Activated CD4-positive, alpha-beta memory T cell treated with anti-CD3 and anti-CD28 coated beads, Interleukin-2, amount 10 ng/mL, durations not matched to agents 7 days and 5 days (primary cell): Measurements from ENCODE around the gene IGFBP6. TPM values are rescaled to one million over a fixed set of nuclear protein-coding genes. Genes with fewer than 3 reads are reported as not detected.

ENCODE experiments used
- CTCF ChIA-PET: fragments of 350-600 bp; sonication (Branson Sonifier 250); formaldehyde crosslinking; loops from one replicate; lab custom pipeline; 2021; ENCODE audit warnings: antibody characterized with exemption, inconsistent platforms; lab: Charles Lee
- POLR2A ChIA-PET: fragments of 350-600 bp; sonication (Branson Sonifier 250); formaldehyde crosslinking; loops from one replicate; lab custom pipeline; 2021; ENCODE audit warnings: antibody characterized with exemption; lab: Charles Lee
- DNase-seq: peaks from one replicate; pipeline ENCODE4 v3.0.0-alpha.2; 2020
- H3K27ac Mint-ChIP-seq: one replicate; pipeline ENCODE4 v1.8.0; 2021; ENCODE audit warnings: mild to moderate bottlenecking, mixed read lengths
- H3K27me3 Mint-ChIP-seq: one replicate; pipeline ENCODE4 v1.8.0; 2021; ENCODE audit warnings: mixed read lengths
- H3K36me3 Mint-ChIP-seq: one replicate; pipeline ENCODE4 v1.8.0; 2021; ENCODE audit warnings: low read depth, mixed read lengths
- H3K4me1 Mint-ChIP-seq: one replicate; pipeline ENCODE4 v1.8.0; 2021; ENCODE audit warnings: mixed read lengths
- H3K4me3 Mint-ChIP-seq: one replicate; pipeline ENCODE4 v1.8.0; 2021; ENCODE audit warnings: mild to moderate bottlenecking, mixed read lengths
- H3K9me3 Mint-ChIP-seq: one replicate; pipeline ENCODE4 v1.8.0; 2021; ENCODE audit warnings: mixed read lengths
- total RNA-seq, 2 experiments: library from RNA; stranded (reverse); gene quantifications; one replicate each; pipeline ENCODE4 v1.2.3, GENCODE V29; 2021

The IGFBP6 gene
- total RNA-seq, 2 experiments from 2014 or later, result 0.38 to 1.2 TPM

DNA sequence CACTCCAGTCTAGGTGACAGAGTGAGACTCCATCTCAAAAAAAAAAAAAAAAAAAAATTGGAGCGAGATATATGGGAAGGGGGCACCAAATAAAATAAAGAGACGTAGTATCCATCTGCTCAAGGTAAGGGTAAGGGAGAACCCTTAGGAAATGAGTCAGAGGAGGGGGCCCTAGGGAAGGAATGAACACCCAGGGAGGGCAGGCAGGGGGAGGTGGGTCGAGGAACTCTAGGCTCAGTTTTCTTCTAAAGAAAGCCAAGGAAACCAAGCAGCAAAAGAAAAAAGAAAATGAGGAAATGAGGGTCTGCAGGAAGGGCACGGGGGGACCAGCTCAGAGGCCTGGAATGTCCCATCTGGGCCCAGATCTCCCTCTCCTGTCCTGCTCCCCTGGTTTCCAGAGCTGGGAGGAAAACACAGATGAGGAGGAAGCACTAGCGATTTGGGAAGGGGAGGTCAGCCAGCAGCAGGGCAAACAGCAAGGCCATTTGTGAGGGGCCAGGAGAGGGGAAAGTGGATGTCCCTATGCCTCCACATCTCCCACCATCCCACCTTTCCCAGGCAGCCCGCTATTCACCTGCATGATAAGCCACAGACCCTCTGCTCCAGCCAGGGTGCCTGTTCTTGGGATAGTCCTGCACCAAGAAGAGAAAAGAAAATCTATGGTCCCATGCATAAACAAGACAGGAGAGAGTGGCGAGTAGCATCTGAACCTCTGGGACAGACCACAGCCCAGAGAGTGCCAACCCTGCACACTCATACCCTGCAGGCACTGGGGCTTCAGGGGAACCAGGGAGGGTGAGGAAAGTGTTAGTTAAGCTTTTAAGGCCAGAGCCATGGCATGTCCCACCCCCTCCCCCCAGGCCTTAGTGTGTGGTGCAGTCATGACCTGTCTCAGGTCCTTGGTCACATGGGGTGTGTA is 30.1 kb upstream of the IGFBP6 start:
- H3K4me3 Mint-ChIP-seq, result no peak overlapping the region
- H3K36me3 Mint-ChIP-seq, result peaks cover 43% of the 10 kb centered on the region
- H3K9me3 Mint-ChIP-seq, result no peaks in the 10 kb centered on the region
- H3K27me3 Mint-ChIP-seq, result no peaks in the 10 kb centered on the region
- H3K27ac Mint-ChIP-seq, result no peak overlapping the region
- DNase-seq, result no peak
- POLR2A ChIA-PET, result interaction anchor here (1.1 to 8.4 kb wide), 5 partner anchors 12 to 121 kb away, joined by 3 to 45 read pairs (median 18); partner anchors contain the start of genes IGFBP6, SOAT2 and SPRYD3
- CTCF ChIA-PET, result interaction anchor here (1.6 to 9.4 kb wide), 11 partner anchors 12 to 254 kb away, joined by 4 to 236 read pairs (median 8); partner anchors contain the start of genes AAAS, IGFBP6, SOAT2 and SPRYD3
- peaks cover 9% of the 10 kb centered on the region for H3K4me1 Mint-ChIP-seq

DNA sequence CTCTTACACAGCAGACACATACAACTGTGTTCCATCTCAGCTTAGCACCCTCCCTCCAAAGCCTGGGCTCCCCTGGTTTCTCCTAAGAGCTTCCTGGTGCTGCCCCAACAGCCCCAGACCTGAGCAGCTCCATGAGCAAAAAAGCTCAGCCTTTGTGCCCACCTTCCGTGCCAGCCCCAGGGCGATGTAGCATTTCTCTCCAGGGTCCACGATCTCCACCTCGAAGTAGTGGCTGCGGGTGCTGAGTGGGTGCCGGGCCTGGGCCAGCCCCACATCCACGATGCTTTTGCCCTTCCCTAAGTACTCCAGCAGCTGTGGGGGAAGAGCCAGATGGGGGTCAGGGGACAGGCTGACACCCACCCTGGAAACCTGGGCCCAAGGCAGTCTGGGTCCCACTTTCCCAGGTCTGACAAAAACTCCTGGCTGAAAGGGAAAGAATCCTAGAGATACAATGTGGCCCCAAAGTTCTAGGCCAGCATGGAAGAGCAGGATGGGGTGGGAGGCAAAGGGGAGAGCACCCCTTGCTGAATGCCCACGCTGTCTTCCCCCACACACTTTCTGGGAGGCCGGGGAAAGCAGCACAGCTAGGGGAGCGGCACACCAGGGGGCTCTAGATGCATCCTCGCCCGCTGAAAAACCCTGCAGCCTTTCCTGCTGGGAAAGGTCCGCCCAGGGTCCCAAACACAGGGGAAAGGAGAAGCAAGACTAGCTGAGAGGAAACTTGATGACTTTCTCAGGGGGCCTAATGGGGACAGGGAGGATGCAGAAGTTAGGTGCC is 29.3 kb upstream of the IGFBP6 start:
- H3K27ac Mint-ChIP-seq, result no peak overlapping the region
- POLR2A ChIA-PET, result interaction anchor here (4.5 to 8.4 kb wide), 2 partner anchors 12 to 30 kb away, joined by 25 to 45 read pairs; partner anchors contain the start of genes IGFBP6 and SPRYD3

DNA sequence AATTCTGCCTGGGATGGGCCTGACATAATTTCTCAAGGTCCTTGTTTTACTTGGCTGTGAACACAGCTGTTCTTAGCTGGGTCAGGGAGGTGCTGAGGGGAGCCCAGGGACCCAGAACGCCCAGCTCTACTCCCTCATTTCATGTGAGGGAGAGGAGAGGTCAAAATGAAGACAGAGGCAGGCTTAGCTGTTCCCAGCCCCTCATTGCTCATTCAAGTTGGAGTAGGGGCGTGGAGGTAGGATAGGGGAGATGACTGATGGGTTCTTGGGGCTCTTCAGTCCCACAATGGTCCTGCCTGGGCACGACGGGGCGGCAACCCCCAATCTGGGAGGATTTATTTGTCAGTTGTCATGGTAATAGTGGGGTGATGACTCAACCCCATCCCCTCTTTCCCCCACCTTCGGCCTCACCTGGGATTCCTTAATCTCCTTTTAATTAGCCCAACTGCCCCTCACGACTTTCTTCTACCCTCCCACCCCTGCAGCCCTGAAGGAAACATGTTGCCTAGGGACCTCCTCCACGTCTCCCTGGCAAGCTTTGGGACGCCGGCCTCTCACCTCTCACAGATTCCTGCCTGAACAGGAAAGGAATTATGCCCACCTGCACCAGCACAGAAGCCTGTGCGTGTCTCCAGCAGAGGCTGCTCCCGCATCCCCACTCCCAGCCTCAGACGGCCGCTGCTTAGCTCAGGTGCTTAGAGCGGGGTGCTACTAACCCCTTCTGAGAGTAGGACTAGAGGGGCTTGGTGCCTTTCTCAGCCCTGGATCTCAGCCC is 28.5 kb upstream of the IGFBP6 start:
- no peak for DNase-seq
- no peak overlapping the region for H3K27ac Mint-ChIP-seq
- no peaks in the 10 kb centered on the region for H3K27me3 Mint-ChIP-seq
- ChIA-PET CTCF (interaction anchor here (1.7 to 9.4 kb wide), 5 partner anchors 10 to 252 kb away, joined by 4 to 236 read pairs (median 47); partner anchors contain the start of genes AAAS, IGFBP6, SOAT2 and SPRYD3), POLR2A (interaction anchor here (1.2 to 8.4 kb wide), 2 partner anchors 10 to 29 kb away, joined by 6 to 45 read pairs; partner anchors contain the start of genes IGFBP6 and SPRYD3)
- H3K9me3 Mint-ChIP-seq, result no peaks in the 10 kb centered on the region
- peaks cover 49% of the 10 kb centered on the region for H3K36me3 Mint-ChIP-seq
- H3K4me1 Mint-ChIP-seq, result peaks cover 12% of the 10 kb centered on the region
- H3K4me3 Mint-ChIP-seq, result no peak overlapping the region

More for the DNA sequence above, 29.3 kb upstream of the IGFBP6 start:
- H3K9me3 Mint-ChIP-seq, result no peaks in the 10 kb centered on the region
- peaks cover 12% of the 10 kb centered on the region for H3K4me1 Mint-ChIP-seq
- H3K4me3 Mint-ChIP-seq, result no peak overlapping the region
- no peak for DNase-seq
- no peaks in the 10 kb centered on the region for H3K27me3 Mint-ChIP-seq
- CTCF ChIA-PET, result interaction anchor here (1.7 to 9.4 kb wide), 5 partner anchors 11 to 253 kb away, joined by 4 to 236 read pairs (median 47); partner anchors contain the start of genes AAAS, IGFBP6, SOAT2 and SPRYD3
- H3K36me3 Mint-ChIP-seq, result peaks cover 48% of the 10 kb centered on the region

DNA sequence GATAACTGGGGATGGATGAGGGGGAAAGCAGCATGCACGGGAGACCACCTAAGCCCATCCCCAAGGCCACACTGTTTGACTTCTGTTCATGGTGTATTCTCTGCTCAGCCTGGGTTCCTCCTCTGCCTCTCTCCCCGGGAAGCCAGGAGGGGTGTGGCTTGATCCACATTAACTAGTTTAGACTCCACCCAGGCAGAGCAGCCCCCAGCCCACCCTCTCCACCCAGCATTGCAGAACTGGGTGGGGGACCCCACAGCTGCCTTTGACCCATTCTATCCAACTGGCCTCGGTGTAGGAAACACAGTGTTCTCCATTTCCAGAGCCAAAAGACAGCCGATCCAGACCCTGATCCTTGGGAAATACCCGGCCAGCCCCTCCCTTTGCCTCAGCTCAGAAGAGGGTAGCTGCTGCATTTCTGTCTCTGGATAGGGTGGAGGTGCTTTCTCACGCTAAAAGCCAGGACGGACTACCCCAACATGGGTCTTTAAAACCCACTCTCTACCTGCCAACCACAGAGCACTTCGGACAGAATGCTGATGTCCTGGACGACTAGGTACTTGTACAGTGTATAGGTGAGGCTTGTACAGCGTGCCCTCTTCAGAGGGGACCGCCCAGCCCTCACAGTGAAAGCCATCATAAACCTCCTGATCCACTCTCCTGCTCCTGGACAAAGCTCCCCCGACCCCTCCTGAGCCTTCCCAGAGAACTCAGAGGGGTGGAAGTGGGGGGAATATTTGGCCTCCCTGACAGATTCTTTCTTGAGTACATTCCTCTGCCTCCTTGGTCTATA is 27.7 kb upstream of the IGFBP6 start:
- ChIA-PET CTCF (interaction anchor here (9.4 kb wide), 1 partner anchor 30 kb away, joined by 236 read pairs; the partner anchor contains the start of genes IGFBP6 and SOAT2), POLR2A (interaction anchor here (1.2 to 8.4 kb wide), 2 partner anchors 10 to 29 kb away, joined by 6 to 45 read pairs; partner anchors contain the start of genes IGFBP6 and SPRYD3)
- Mint-ChIP-seq H3K36me3 (peaks cover 52% of the 10 kb centered on the region), H3K27ac (no peak overlapping the region), H3K4me1 (peaks cover 13% of the 10 kb centered on the region), H3K27me3 (no peaks in the 10 kb centered on the region), H3K4me3 (no peak overlapping the region), H3K9me3 (no peaks in the 10 kb centered on the region)
- no peak for DNase-seq

DNA sequence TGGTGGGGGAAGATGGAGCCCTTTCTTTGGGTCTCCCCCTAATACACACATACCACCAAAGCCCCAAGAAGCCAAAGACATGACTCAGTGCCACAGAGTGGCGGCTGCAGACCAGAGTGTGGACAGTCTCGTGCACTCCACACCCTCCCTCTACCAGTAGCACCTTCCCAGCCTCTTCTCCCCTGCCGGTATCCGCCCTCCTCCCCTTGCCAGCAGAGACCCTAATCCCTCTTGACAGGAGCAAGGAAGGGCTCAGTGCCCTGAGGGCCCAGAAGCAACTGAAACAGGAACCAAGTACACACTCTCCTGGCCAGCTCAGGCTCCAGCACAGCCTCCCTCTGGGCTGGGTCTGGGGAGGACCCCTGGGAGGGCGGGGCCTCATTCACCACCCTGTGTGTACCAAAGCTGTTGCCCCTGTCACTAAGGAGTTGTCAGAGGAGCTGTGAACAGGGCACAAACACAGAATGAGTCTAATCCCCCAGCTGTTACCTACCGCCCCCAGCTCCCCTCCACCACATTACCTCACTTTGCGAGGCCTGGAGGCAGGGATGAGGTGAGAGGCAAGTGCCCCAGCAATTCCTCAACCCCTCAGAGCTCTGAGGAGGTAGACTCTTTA is 26.5 kb upstream of the IGFBP6 start:
- H3K36me3 Mint-ChIP-seq, result peaks cover 52% of the 10 kb centered on the region
- ChIA-PET CTCF (interaction anchor here (0.6 to 2.4 kb wide), 2 partner anchors 28 to 48 kb away, joined by 3 to 7 read pairs; no protein-coding TSS in a partner anchor), POLR2A (interaction anchor here (1.7 kb wide), 1 partner anchor 32 kb away, joined by 5 read pairs; the partner anchor contains the start of gene SOAT2)

DNA sequence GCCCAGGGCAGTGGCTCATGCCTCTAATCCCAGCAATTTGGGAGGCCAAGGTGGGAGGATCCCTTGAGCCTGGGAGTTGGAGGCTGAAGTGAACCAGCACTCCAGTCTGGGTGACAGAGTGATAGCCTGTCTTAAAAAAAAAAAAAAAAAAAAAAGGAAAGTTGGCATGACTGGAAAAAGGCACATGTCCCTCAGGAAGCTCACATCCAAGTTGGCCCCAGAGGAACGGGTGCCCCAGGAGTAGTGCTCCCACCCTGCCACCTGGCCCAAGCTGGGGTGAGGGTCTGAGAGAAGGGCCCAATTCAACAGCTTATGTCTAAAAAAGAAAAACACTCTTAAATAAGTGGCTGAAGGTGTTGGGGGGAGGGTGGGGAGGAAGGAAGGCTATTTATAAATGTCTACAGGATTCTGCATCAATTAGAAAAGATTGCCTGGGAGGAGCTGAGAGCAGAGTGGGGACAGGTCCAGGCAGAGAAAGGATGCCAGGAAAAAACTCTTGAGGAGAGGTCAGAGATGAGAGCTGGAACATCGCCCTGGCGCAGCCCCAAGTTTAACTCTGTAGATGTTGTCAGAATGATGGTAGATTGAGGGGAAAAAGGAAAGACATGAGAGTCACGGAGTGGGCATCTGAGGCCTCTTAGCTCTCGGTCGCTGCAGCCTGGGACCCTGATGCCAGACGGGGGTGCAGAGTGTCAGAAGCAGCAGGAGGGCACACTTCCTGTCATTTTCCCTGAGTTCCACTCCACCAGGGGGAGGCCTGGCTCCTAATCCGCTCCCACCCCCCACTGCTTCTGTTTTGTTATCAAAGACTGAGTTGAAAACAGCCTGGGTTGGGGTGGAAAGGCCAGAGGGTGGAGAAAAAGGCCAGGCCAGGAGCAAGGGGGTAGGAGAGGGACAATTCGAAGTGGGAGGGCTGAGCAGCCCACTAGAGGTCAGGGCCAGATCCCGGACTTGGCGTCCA is 25.6 kb upstream of the IGFBP6 start:
- ChIA-PET CTCF (interaction anchor here (0.6 to 2.4 kb wide), 5 partner anchors 9 to 69 kb away, joined by 3 to 7 read pairs (median 3); no protein-coding TSS in a partner anchor), POLR2A (interaction anchor here (1.2 to 1.7 kb wide), 2 partner anchors 27 to 31 kb away, joined by 3 to 5 read pairs; partner anchors contain the start of gene SOAT2)
- Mint-ChIP-seq H3K27me3 (no peaks in the 10 kb centered on the region), H3K4me3 (no peak overlapping the region), H3K4me1 (peaks cover 5% of the 10 kb centered on the region), H3K36me3 (peaks cover 50% of the 10 kb centered on the region), H3K27ac (no peak overlapping the region), H3K9me3 (no peaks in the 10 kb centered on the region)
- DNase-seq, result no peak

More for the DNA sequence above, 26.5 kb upstream of the IGFBP6 start:
- H3K27ac Mint-ChIP-seq, result no peak overlapping the region
- H3K9me3 Mint-ChIP-seq, result no peaks in the 10 kb centered on the region
- H3K4me3 Mint-ChIP-seq, result no peak overlapping the region
- no peaks in the 10 kb centered on the region for H3K27me3 Mint-ChIP-seq
- H3K4me1 Mint-ChIP-seq, result peaks cover 11% of the 10 kb centered on the region
- DNase-seq, result no peak

DNA sequence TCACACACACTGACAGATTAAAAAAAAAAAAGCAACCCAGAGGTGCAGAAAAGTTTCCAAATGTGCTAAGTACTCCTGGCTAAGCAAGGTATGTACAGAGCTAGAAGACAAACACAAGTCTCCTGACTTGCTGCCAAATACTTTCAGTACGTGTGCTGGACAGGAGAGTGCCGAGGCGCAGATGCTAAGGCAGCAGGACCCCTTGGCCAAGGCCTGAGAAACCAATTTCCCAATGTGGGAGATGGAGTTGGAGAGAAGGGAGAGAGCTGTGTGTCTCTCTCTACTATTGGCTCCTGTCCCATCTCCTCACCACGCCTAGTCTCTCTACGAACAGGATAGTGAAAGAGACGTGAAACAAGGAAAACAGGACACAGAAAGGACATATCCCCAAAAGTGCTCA is 23.6 kb upstream of the IGFBP6 start:
- POLR2A ChIA-PET, result interaction anchor here (1.1 to 1.8 kb wide), 4 partner anchors 10 to 29 kb away, joined by 3 to 4 read pairs (median 3); partner anchors contain the start of genes IGFBP6 and SOAT2
- no peaks in the 10 kb centered on the region for H3K9me3 Mint-ChIP-seq
- CTCF ChIA-PET, result interaction anchor here (0.6 kb wide), 1 partner anchor 19 kb away, joined by 3 read pairs; no protein-coding TSS in a partner anchor

DNA sequence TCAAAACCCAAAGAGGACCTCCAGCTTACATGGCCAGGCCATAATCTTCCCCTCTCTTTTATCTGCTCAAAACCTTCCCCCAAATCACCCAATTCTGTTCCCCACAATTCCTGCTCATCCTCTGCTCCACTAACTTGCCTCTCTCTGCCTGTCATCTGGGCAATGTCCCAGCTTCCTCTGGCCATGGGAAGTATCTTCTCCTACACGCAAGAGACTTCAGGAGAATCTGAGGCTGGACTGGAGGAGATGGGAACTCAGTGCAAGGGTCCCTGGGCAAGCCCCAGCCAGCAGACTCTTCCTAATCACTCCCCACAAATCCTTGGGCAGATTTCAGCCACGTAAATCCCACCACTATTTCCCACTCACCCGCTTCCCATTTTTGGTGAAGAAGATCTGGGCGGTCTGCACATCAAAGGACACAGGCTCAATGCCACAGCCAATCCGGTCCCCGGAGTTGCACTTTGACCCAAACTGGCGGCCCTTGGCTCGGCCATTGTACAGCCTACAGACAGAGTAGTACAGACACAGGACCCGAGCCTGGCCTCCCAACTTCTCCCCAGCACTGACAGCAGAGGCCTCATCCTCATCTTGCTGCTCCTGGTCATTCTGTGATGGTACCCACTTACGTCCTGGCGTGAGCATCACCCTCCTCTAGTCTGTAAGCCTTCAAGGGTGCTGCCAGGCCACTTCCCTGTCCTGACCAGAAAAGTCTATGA is 23.0 kb upstream of the IGFBP6 start:
- Mint-ChIP-seq H3K27ac (no peak overlapping the region), H3K4me3 (no peak overlapping the region), H3K36me3 (peaks cover 54% of the 10 kb centered on the region), H3K9me3 (no peaks in the 10 kb centered on the region), H3K27me3 (no peaks in the 10 kb centered on the region), H3K4me1 (peaks cover 26% of the 10 kb centered on the region)
- CTCF ChIA-PET, result no interaction called here
- no peak for DNase-seq
- POLR2A ChIA-PET, result interaction anchor here (1.2 to 1.8 kb wide), 2 partner anchors 18 to 23 kb away, joined by 3 to 4 read pairs; partner anchors contain the start of gene IGFBP6

More for the DNA sequence above, 23.6 kb upstream of the IGFBP6 start:
- Mint-ChIP-seq H3K27me3 (no peaks in the 10 kb centered on the region), H3K27ac (no peak overlapping the region), H3K36me3 (peaks cover 54% of the 10 kb centered on the region), H3K4me1 (peaks cover 23% of the 10 kb centered on the region), H3K4me3 (no peak overlapping the region)
- DNase-seq, result no peak

DNA sequence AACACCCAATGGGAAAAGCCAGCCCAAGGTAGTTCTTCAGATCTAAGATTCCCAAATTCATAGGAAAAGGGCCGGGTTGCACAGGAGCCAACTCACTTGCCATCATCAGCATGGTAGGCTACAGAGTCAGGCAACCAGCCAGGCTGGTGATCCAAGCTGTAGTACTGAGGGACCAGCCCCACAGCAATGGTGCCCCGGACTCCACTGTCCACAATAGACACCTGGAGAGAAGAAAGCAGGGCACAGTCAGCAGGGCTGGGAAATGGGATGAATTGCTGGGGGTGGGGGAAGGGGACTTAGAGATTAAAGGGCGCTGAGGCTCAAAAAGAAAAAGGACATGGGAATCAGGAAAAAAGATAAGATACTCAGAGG is 22.5 kb upstream of the IGFBP6 start:
- no peaks in the 10 kb centered on the region for H3K9me3 Mint-ChIP-seq
- H3K27ac Mint-ChIP-seq, result no peak overlapping the region

More for the DNA sequence above, 22.5 kb upstream of the IGFBP6 start:
- Mint-ChIP-seq H3K4me1 (peaks cover 31% of the 10 kb centered on the region), H3K36me3 (peaks cover 54% of the 10 kb centered on the region), H3K4me3 (no peak overlapping the region), H3K27me3 (no peaks in the 10 kb centered on the region)
- CTCF ChIA-PET, result interaction anchor here (1.4 to 8.3 kb wide), 2 partner anchors 8 to 24 kb away, joined by 7 to 82 read pairs; no protein-coding TSS in a partner anchor
- POLR2A ChIA-PET, result interaction anchor here (1.3 kb wide), 1 partner anchor 24 kb away, joined by 3 read pairs; no protein-coding TSS in a partner anchor
- DNase-seq, result no peak
